DMS153 (cell line): ENCODE data around the gene LIG3.
"Not testable (repeated sequence)": the region's sequence is repeated elsewhere in the genome, so short reads cannot be mapped to it uniquely, and the experiment has no call there.

Experiments
- DNase-seq: peaks from one replicate; lab custom pipeline; 2025; lab: John Stamatoyannopoulos, UW

LIG3 gene

GRCh38 chr17:35041390-35041789 lies 61.1 kb downstream of the LIG3 start:
- no peak for DNase-seq

- DNase-seq = no peak
Observed at GRCh38 chr17:35044181-35044580, 63.9 kb downstream of the LIG3 start.

- DNase-seq = not testable (repeated sequence)
Observed at GRCh38 chr17:35045458-35045979, 65.2 kb downstream of the LIG3 start.

GRCh38 chr17:35046245-35046644 lies 65.9 kb downstream of the LIG3 start:
- no peak for DNase-seq

DNA sequence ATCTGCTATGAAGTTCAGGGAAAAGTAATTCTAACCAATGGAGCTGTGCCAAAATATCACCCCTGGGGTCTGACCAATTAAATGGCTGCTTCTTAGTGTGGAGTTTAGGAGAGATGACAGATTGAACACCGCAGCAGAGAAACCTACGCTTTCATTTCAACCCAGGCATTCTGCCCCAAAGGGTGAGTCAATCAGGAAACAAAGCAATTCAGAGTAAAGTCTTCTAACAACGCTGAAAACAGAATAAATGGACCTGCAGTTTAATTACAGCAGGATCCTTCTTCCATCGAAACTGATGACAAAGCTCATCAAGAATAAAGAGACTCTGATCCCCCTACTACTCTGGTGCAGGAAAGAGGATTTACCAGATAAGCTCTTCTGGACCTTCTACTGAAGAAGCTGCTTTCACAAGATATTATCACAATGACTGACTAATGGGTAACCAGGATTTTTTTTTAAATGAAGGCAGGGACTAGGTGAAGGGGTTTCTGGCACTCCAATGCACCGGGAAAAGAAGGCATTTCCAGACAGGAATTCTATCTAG lies 66.5 kb downstream of the LIG3 start:
- DNase-seq = no peak

GRCh38 chr17:35048685-35049379 lies 68.5 kb downstream of the LIG3 start:
- DNase-seq = no peak

- DNase-seq = no peak
Observed at GRCh38 chr17:35050170-35050569, 69.9 kb downstream of the LIG3 start.

GRCh38 chr17:35051183-35051578 lies 70.9 kb downstream of the LIG3 start:
- DNase-seq = peak; percentile 29

- no peak for DNase-seq
Observed at GRCh38 chr17:35051579-35052240, 71.4 kb downstream of the LIG3 start.

DNA sequence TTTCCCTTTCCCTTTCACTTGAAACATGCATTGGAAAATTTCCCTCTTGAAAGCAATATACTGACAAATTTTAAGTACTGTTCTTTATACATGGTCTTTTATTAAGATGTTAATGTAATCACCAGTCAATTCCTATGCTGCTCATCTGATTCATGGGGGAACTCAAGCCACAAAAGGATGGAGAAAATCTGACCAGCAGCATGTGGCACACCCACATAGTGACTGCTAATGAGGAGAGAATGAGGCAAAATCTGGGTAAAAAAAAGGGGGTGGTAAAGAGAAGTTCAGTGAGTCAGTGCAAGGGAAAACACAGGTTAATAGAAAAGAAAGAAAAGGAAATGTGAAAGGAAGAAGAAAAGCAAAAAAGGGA lies 71.9 kb downstream of the LIG3 start:
- DNase-seq = no peak

DNA sequence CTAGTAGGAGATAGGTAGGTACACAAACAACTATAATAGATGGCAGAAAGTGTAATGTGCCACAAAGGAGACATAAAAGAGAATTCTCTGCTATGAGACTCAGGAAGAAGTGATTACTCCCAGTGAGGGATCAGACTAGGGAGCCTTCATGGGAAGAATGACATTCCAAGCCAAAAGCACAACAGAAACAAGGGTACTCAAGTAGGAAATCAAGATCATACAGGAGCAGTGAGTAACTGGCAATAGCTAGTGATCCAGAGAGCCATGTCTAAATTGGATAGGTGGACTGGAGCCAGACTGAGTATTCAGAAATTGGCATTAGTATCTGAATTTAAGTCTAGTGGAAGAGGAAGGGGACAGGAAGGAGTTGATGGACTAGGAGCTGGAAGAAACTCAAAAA lies 72.5 kb downstream of the LIG3 start:
- no peak for DNase-seq

DNA sequence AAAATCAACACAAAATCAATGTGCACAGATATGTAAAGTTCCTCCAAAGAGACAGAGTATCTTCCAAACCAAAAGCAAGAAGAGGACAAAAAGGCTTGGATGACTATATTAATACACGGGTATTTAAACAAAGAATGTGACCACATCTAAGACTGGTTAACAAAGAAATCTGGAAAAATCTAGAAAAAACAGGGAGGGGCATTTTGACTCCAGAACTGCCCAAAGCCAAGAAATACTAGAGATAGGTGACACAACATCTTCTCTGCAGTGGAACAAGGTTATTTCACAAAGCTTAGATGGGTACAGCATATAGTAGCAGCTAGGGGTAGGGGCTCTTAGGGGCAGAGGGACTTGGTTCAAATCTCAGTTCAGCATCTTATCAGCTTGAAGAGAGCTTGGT lies 72.9 kb downstream of the LIG3 start:
- DNase-seq = no peak

GRCh38 chr17:35056013-35056412 lies 75.7 kb downstream of the LIG3 start:
- DNase-seq = no peak

- DNase-seq = no peak
Observed at GRCh38 chr17:35057332-35057915, 77.1 kb downstream of the LIG3 start.
